Thymus (tissue), 11 donors: ENCODE data around the gene CBY1. TPM values are rescaled to one million over a fixed set of nuclear protein-coding genes. Genes with fewer than 3 reads are reported as not detected.

ENCODE experiments used
- DNase-seq, 9 donors: peaks; one replicate each; pipeline ENCODE4 v3.0.0-alpha.2; 2013; ENCODE audit warnings: low spot score in 9 of 9, low read depth in 6 of 9, missing footprints in 1 of 9
- H3K27ac ChIP-seq, 2 donors: one replicate each; pipeline ENCODE4 v1.5.1; 2013; ENCODE audit warnings: control low read depth in 1 of 2, low read depth in 1 of 2, low read length in 1 of 2, mild to moderate bottlenecking in 1 of 2, moderate library complexity in 1 of 2
- H3K27me3 ChIP-seq, 2 donors: one replicate each; pipeline ENCODE4 v1.5.1; 2013; ENCODE audit warnings: low read length in 1 of 2; ENCODE audit not compliant: control insufficient read depth in 2 of 2, insufficient read depth in 1 of 2
- H3K36me3 ChIP-seq, 2 donors: one replicate each; pipeline ENCODE4 v1.5.1; 2013; ENCODE audit warnings: low read length in 1 of 2, mild to moderate bottlenecking in 1 of 2, moderate library complexity in 1 of 2; ENCODE audit not compliant: control insufficient read depth in 2 of 2, insufficient read depth in 2 of 2
- H3K4me1 ChIP-seq, 2 donors: one replicate each; pipeline ENCODE4 v1.5.1; 2013; ENCODE audit warnings: low read length in 2 of 2; ENCODE audit not compliant: control insufficient read depth in 2 of 2, insufficient read depth in 2 of 2
- H3K4me3 ChIP-seq, 2 donors: one replicate each; pipeline ENCODE4 v1.5.1; 2013; ENCODE audit warnings: low read length in 2 of 2, control low read depth in 1 of 2, mild to moderate bottlenecking in 1 of 2
- H3K9me3 ChIP-seq, 2 donors: one replicate each; pipeline ENCODE4 v1.5.1; 2013; ENCODE audit warnings: low read length in 1 of 2, mild to moderate bottlenecking in 1 of 2; ENCODE audit not compliant: control insufficient read depth in 2 of 2, insufficient read depth in 1 of 2
- WGBS: extraction: QIAGEN DNeasy Blood & Tissue Kit; methylation state at CpG from one replicate; pipeline ENCODE4 v1.1.7; 2013; 5-methylcytosine and 5-hydroxymethylcytosine counted together
- polyA plus RNA-seq: library from polyadenylated mRNA; stranded (reverse); fragments of 200-250 nt; gene quantifications from one replicate; pipeline ENCODE4 v1.2.3, GENCODE V29; 2013
- total RNA-seq: library from RNA; stranded (reverse); fragments of 120-200 nt; gene quantifications from one replicate; pipeline ENCODE4 v1.2.4, GENCODE V29; 2013
- donor health status: healthy.

The CBY1 gene
- total and polyA plus RNA-seq, 2 donors, result 9.0 to 41.1 TPM

DNA sequence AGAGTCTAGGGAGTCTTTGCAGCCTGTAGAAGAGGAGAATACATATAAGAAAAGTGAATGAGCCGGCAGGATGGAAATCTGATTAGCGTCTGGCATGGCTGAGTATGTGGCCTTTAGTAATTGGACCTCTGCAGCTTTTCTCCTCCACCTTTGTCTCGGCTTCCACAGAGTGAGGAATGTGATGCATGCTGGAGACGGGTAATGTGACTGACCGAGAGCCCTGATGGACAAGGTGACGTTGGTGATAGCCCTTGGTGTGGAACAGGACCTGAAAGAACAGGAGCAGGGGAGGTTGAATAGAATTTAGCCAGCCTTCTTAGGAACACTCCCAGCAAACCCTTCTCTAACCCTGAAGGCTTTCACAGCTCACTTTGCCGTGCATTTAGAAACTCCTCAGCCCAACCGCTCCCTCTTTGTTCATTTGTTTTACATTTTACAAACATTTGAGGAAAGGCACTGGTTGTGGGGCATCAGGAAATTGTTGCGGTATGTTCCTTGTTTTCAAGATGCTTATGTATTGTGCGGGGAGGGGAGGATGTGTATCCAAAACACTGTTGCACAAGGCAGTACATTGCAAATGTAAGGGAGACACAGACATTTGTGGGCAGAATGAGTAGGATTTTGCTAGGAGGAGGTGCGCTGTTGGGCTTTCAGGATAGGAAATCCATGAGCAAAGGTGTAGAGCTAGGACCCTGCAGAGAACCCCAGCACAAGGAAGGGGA lies 56.2 kb downstream of the CBY1 start:
- peaks cover 9 to 13% of the 10 kb centered on the region in 2 donors for H3K4me1 ChIP-seq
- 97% methylated on average over 11 of the region's 11 CpGs for WGBS

DNA sequence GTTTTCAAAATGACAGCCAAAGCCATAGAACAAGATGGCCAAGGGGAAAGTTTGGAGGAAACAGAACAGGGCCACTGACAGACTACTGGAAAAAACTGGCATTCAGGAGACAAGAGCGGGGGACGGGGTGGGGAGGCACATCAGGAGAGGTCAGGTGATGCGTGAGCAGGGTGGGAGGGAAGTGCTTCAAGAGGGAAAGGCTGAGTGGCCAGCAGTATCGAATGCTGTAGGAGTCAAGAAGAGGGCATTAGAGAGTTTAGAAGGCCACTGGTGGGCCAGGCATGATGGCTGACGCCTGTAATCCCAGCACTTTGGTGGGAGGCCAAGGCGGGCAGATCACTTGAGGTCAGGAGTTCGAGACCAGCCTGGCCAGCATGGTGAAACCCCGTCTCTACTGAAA lies 57.5 kb downstream of the CBY1 start:
- peaks cover 0 to 6% of the 10 kb centered on the region in 2 donors for H3K4me1 ChIP-seq
- H3K27me3 ChIP-seq, result no peaks in the 10 kb centered on the region
- H3K9me3 ChIP-seq, result no peaks in the 10 kb centered on the region
- WGBS, result 98% methylated on average over 8 of the region's 8 CpGs
- DNase-seq, result no peak
- peaks cover 44 to 63% of the 10 kb centered on the region in 2 donors for H3K36me3 ChIP-seq
- H3K27ac ChIP-seq, result no peak overlapping the region
- H3K4me3 ChIP-seq, result no peak overlapping the region

More for the DNA sequence above, 56.2 kb downstream of the CBY1 start:
- Histone ChIP-seq H3K4me3 (no peak overlapping the region), H3K36me3 (peaks cover 37 to 54% of the 10 kb centered on the region in 2 donors), H3K27ac (no peak overlapping the region), H3K27me3 (no peaks in the 10 kb centered on the region), H3K9me3 (no peaks in the 10 kb centered on the region)
- DNase-seq, result no peak

DNA sequence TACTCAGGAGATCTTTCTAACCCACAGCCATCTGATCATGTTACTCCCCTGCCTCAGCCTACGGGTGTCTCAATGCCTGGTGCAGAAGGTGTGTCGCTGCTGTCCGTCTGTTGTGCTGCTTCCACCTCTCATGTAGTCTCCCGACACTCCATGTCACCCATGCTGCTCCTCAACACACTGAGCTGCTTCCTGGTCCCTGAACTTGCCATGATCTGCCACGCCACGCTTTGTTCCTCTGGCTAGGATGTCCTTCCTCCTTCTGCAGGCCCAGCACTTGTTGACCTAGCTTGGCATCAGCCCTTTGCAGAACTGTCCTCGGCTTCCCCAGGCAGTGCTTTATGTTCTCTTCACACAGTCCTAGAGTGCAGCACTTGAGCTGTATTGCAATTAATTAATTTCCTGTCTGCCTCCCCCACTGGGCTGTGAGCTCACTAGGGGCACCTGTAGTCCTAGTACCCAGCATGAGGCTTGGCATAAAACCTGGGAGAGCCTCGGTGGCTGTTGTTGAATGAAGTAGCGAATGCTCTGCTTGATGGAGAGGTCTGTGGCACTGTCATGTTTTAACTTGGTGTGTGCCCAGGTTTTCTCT lies 58.8 kb downstream of the CBY1 start:
- H3K4me1 ChIP-seq, result peaks cover 0 to 3% of the 10 kb centered on the region in 2 donors
- WGBS, result 96% methylated on average over 9 of the region's 9 CpGs
- no peak overlapping the region for H3K27ac ChIP-seq
- no peaks in the 10 kb centered on the region for H3K27me3 ChIP-seq
- DNase-seq, result no peak
- H3K9me3 ChIP-seq, result no peaks in the 10 kb centered on the region
- H3K36me3 ChIP-seq, result peaks cover 44 to 53% of the 10 kb centered on the region in 2 donors
- H3K4me3 ChIP-seq, result no peak overlapping the region

DNA sequence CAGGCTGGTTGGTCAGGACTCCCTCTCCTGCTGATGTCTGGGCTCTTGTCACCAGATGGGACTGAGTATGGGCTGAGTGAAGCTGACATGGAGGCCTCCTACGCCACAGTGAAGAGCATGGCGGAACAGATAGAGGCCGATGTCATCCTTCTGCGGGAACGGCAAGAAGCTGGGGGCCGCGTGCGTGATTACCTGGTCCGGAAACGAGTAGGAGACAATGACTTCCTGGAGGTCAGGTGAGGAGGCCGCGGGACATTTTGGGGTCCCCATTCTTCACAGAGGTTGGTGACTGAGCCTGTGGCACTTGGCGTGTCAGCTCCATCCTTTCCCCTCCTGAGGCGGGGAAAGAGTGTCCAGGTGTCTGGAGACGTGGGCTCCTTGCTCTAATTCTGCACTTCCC lies 59.4 kb downstream of the CBY1 start:
- Histone ChIP-seq H3K27me3 (no peaks in the 10 kb centered on the region), H3K9me3 (no peaks in the 10 kb centered on the region), H3K36me3 (peaks cover 44 to 47% of the 10 kb centered on the region in 2 donors), H3K4me1 (peaks cover 0 to 3% of the 10 kb centered on the region in 2 donors), H3K4me3 (no peak overlapping the region), H3K27ac (no peak overlapping the region)
- no peak for DNase-seq
- WGBS, result 96% methylated on average over 15 of the region's 15 CpGs

DNA sequence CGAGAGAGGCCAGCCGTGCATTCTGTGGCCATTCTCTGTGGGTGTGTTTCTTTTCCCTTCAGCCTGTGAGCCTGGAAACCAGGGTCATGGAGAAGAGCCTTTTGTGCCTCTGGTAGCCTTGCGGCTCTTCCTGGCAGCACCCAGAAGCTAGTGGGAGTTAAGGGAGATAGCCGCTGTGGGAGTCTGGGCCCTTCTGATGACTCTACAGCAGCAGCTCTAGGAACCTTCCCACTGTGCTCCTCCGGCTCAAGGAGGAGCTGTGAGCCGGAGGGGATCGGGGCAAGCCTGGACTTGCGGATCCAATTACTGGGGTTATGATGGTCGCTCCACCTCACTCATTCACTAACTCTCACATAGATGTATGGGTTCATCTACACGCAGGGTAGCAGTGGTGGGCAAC lies 59.8 kb downstream of the CBY1 start:
- Histone ChIP-seq H3K9me3 (no peaks in the 10 kb centered on the region), H3K27ac (no peak overlapping the region), H3K4me3 (no peak overlapping the region), H3K36me3 (peaks cover 46 to 47% of the 10 kb centered on the region in 2 donors), H3K4me1 (peaks cover 0 to 3% of the 10 kb centered on the region in 2 donors), H3K27me3 (no peaks in the 10 kb centered on the region)
- 98% methylated on average over 10 of the region's 10 CpGs for WGBS
- no peak for DNase-seq

DNA sequence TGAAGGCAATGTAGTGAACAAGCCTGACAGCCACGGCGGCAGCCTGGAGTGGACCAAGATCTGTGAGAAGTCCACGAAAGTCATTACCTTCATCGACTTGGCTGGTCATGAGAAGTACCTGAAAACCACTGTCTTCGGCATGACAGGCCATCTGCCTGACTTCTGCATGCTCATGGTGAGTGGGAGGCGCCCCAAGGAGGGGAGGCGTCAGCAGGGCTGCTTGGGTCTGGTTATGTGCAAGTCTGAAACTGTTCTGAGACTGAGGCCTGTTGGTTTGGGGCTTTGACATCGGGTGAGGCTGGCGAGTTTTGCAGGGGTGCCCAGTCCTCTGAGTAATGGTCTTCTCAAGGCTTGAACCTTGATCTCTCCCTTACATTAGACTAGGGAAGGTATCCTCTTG lies 60.4 kb downstream of the CBY1 start:
- H3K9me3 ChIP-seq, result no peaks in the 10 kb centered on the region

DNA sequence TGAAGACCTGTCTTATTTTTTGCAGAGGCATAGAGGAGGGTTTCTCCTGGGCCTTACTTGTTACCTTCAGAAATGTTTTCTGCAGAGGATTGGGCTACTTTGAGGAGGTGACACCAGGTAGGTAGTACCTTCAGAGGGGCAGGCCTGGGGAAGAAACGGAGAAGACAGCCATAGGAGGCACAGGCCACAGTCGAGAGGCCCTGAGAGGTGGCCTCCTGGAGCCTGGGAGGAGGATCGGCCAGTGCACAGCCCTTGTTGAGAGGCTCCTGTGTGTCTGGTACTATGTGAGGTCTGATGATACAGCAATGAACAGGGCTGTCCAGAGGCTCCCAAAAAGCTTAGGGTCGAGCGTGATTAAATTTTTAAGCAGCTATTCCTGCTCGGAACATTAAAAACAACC lies 60.8 kb downstream of the CBY1 start:
- no peaks in the 10 kb centered on the region for H3K9me3 ChIP-seq
- H3K36me3 ChIP-seq, result peaks cover 48 to 52% of the 10 kb centered on the region in 2 donors
- WGBS, result 90% methylated on average over 6 of the region's 6 CpGs
- H3K27ac ChIP-seq, result no peak overlapping the region
- no peak overlapping the region for H3K4me3 ChIP-seq
- no peak for DNase-seq
- H3K4me1 ChIP-seq, result peaks cover 0 to 3% of the 10 kb centered on the region in 2 donors
- no peaks in the 10 kb centered on the region for H3K27me3 ChIP-seq

More for the DNA sequence above, 60.4 kb downstream of the CBY1 start:
- DNase-seq, result no peak
- Histone ChIP-seq H3K27me3 (no peaks in the 10 kb centered on the region), H3K27ac (no peak overlapping the region), H3K4me3 (no peak overlapping the region), H3K36me3 (peaks cover 52% of the 10 kb centered on the region in 2 donors), H3K4me1 (peaks cover 0 to 3% of the 10 kb centered on the region in 2 donors)
- WGBS, result 92% methylated on average over 9 of the region's 9 CpGs

DNA sequence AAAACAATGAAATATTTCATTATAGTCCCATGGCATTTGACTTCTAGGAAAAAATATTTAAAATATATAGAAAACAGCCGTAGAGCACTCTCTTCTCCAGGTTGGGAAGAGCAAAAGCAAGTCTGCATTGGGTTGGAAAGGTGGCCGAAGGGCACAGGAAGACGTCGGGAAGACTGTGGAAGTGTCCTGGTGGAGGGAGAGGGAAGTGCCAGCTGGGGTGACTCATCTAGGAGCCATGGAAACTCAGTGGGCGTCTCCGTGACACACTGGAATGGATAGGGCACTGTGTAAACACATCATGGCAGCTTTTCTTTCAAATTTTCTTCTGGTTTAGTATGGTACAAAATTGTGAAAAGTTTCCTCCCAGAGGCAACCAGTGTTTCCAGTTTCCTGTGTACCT lies 62.0 kb downstream of the CBY1 start:
- Histone ChIP-seq H3K36me3 (peaks cover 48 to 59% of the 10 kb centered on the region in 2 donors), H3K27ac (no peak overlapping the region)
- 92% methylated on average over 6 of the region's 6 CpGs for WGBS

DNA sequence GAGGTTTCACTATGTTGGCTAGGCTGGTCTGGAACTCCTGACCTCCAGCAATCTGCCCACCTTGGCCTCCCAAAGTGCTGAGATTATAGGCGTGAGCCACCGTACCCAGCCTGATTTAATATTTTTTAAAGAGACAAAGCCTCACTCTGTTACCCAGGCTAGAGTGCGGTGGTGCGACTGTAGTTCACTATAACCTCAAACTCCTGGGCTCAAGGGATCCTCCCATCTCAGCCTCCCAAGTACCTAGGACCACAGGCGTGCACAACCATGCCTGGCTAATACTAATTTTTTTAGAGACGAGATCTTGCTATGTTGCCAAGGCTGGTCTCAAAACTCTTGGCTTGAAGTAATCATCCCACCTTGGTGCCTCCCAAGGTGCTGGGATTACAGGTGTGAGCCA lies 62.8 kb downstream of the CBY1 start:
- 98% methylated on average over 6 of the region's 6 CpGs for WGBS
- DNase-seq, result no peak
- no peaks in the 10 kb centered on the region for H3K4me1 ChIP-seq
- H3K27me3 ChIP-seq, result no peaks in the 10 kb centered on the region
- no peak overlapping the region for H3K4me3 ChIP-seq
- no peak overlapping the region for H3K27ac ChIP-seq
- H3K9me3 ChIP-seq, result no peaks in the 10 kb centered on the region
- H3K36me3 ChIP-seq, result peaks cover 55 to 67% of the 10 kb centered on the region in 2 donors

More for the DNA sequence above, 62.0 kb downstream of the CBY1 start:
- no peak for DNase-seq
- H3K4me3 ChIP-seq, result no peak overlapping the region
- no peaks in the 10 kb centered on the region for H3K4me1 ChIP-seq
- H3K9me3 ChIP-seq, result no peaks in the 10 kb centered on the region
- no peaks in the 10 kb centered on the region for H3K27me3 ChIP-seq
